NCI-H2196 treated with DMSO at 0.1 percent for 48 hours (cell line): Measurements from ENCODE around the gene SRSF1.
"Not testable (repeated sequence)": the region's sequence is repeated elsewhere in the genome, so short reads cannot be mapped to it uniquely, and the experiment has no call there.

Experiments
- DNase-seq: peaks from one replicate; lab custom pipeline; 2025; ENCODE audit not compliant: unreplicated experiment; lab: John Stamatoyannopoulos, UW

SRSF1 gene

DNA sequence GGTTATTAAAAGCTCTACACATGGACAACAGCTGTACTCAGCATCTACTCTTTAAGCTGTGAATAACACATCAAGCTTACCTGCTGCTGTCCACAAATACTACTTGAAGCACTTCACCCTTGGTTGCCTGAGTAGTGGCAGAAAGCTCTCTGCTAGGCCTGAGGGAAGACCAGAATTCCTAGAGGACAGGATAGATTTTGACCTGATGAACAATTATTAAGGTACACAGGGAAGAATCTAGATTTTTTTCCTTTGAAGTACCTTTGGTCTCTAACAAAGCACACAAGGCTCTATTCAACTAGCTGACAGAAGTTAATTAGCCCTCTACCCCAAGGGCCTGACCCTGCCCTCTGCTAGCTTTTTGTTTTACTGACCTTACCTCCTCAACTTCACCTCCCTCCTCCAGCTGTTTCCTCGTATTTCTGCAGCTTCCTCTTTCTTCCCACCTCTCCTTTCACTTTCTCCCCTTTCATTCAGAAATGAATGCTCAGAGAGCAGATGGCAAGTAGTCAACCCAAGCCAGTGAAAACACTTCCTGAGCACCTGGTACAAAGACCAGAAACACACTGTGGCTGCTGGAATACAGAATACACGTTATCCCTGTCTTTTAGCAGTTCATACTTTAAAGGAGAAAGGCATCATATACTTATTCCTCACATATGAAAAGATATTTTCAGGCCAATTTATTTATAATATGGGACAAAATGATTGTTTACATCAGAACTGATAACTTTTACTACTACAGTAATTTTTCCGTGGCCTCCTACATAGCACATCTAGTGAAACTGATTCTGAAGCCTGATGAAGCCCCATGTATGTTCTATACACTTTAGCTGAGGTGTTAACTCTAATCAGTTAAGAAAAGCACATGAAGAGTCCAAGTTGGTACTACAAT lies 13.3 kb downstream of the SRSF1 start:
- DNase-seq, result peak; percentile 61

- no peak for DNase-seq
These were observed 15.5 kb downstream of the SRSF1 start for GRCh38 chr17:57991537-57991936.

GRCh38 chr17:57990037-57990436 lies 17.0 kb downstream of the SRSF1 start:
- no peak for DNase-seq

- peak; percentile 74 for DNase-seq
These were observed 18.5 kb downstream of the SRSF1 start for GRCh38 chr17:57988301-57989250.

- DNase-seq, result peak; percentile 74
These were observed 19.3 kb downstream of the SRSF1 start, which contains the start of gene VEZF1 for GRCh38 chr17:57987581-57988300. TSS of gene VEZF1 (minus strand) at chr17:57988254. CDS start at chr17:57988111, 143 bp downstream.

- DNase-seq, result no peak
These were observed 20.0 kb downstream of the SRSF1 start for GRCh38 chr17:57986841-57987580.

DNA sequence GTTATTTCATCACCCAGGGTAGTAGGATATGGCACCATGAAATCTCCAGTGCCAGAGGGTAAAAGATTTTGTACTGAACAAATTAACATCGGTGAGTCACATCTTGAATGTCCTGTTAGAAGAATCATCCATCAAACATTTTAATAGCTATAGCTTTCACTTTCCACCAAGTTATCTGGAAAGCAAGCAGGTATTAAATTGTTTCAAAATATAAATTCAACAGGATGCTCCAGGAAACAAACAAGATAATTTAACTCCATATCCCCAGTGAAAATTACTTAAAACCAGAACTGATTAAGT lies 21.4 kb downstream of the SRSF1 start:
- no peak for DNase-seq

- DNase-seq, result no peak
These were observed 21.9 kb downstream of the SRSF1 start for GRCh38 chr17:57984936-57985674.

- no peak for DNase-seq
These were observed 22.7 kb downstream of the SRSF1 start for GRCh38 chr17:57984261-57984890.

GRCh38 chr17:57983446-57983845 lies 23.6 kb downstream of the SRSF1 start:
- no peak for DNase-seq

DNA sequence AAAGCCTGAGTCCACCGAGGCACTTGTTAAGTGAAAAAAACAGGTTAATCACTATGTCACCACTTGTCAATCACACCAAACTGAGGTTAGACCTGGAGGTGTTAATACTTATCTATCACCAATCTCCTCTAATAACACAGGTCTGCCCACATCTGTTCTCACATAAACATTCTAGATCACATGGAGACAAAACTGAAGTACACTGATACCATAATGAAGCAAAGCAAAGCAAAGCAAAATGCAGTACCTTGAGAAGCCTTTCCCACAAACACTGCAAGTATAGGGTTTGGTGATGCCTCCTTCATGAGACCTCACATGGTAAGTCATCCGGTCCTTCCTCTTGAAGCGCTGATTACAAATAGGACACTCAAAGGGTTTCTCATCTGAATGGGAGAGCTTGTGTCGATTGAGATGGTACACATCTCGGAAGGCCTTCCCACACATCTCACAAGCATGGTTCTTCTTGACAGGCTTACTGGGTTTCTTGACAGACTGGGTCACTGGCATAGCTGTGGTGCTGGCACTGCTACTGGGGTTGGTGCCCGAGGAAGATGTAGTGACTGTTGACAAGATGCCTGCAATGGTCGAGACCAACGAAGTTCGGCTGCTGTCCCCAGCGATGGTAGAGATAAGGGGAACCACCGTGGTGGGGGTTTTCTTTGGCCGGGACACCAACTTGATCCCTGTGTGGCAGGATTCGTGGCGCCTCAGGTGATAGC lies 24.4 kb downstream of the SRSF1 start:
- DNase-seq, result no peak

DNA sequence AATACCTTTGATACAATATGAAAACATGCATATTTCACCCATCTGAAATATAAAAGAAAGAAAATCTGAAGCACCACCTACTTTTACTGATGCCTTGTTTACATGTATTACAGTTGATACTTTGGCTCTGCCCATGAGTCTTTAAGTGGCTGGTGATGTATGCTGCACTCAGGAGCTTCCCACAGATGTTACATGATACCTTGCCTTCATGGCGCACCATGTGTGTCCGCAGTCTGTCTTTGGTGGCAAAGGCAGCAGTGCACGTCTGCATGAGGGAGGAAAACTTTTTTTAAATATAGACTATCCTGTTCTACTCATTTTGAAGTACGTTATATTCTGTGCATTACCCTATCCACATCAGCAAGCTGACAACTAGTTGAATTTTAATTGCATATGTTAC lies 26.5 kb downstream of the SRSF1 start:
- no peak for DNase-seq

DNA sequence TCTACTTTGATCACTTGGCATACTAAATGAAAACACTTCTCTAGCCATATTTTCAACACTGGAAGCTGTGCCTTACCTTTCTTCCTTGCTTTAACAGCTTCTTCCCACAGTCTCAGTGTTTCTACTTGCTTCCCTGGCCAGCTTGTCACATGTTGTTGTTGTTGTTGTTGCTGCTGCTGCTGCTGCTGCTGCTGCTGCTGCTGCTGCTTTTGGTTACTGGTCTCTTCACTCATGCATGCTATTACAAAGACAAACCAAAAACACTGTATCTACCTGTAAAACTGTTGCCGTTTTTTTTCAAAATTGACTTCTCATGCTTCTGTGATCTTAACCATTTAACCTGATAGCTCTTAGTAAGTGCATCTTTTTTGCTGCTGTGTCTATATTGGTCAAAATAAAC lies 28.0 kb downstream of the SRSF1 start:
- no peak for DNase-seq

- no peak for DNase-seq
These were observed 30.5 kb downstream of the SRSF1 start for GRCh38 chr17:57976594-57976993.

DNA sequence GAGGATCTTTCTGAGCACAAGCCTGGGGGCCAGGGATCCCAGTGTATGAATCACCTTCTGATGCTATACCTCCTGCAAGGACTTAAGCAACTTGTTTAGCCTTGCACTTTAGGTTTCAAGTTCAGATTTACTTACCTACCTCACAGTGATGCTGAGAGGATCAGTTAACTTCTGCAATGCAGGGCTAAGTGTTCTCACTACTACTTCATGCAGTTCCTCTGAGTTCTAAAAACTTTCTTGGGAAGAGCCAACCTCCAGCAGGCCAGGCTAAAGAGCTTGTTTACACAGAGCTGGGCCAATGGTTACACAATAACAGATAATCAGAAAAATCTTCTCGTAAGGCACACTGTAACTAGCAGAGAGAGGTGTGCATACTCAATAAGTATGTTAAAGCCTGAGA lies 32.0 kb downstream of the SRSF1 start:
- no peak for DNase-seq

DNA sequence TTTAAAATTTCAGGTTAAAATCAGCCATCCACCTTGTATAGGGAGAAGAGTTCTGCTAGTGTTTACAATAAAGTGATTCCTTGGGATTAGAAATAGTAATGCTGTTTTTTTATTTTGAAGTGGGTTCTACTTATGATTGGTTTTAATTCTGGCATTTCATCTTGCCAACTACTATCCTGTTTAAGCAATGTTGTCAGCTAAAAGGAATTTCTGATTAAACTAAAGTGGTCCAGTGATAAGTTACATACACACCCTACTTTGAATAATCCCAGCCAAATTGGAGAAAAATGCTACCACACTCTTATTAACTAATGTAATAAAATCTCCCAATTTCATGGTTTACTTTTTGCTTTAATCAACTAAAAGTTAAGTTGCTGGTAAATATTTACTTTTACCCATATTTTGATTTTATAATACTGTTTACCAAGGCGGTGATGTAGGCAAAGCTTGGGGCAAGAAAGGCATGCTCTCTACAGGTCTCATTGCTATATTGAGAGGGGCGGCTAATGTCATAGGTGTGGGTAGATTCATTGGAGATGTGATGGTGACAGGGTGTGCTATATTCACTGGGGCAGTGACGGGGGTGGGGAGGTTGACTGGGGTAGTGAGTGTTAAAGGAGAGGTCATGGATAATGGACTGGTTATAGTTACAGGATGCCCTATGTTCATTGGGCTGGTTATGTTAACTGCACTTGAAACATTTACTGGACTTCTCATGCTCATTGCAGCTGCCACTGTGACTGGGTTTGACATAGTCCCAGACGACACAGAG lies 32.8 kb downstream of the SRSF1 start:
- DNase-seq, result not testable (repeated sequence)

DNA sequence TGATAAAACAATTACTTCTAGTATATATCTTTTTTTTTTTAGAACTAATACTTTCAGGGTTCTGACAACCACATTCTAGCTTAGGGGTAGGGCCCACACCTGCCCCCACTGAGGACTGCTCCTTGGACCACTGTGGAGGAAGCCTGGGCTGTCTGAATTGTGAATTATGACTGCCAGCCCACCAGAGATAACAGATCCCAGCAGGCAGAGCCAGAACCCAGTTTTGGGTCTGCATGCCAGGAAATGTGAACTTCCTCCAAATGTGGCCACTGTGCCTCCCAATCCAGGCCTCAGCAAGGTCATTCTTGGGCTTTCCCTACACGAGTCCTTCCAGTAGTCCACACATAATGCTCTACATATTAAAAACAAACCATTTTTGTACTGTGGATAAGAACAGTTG lies 34.9 kb downstream of the SRSF1 start:
- no peak for DNase-seq

GRCh38 chr17:57971572-57971971 lies 35.5 kb downstream of the SRSF1 start:
- DNase-seq, result no peak
